ENCODE results near the gene CENPO. TPM values are rescaled to one million over a fixed set of nuclear protein-coding genes. Genes with fewer than 3 reads are reported as not detected.

The CENPO gene
- total RNA-seq, 4 donors from 2014 or later: 4.2 to 8.9 (median 6.3) TPM

DNA sequence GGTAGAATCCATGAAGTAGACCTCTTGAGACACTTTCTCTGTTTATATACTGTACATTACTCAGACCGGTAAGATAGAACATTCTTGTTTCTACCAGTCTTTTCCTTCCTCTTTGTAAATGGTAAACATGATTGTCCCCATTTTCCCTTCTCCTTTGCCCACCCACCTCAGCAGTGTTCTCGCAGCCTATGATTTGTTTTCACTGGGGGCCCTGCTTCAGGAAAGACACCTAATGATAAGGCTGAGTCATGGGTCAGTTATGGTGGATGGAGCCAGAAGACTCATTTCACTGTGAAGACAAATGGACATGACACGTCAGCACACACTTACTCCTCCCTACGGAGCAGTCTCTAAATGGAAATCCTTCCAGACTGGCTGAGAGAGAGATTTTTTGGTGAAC, 23.7 kb downstream of the CENPO start:
- Histone ChIP-seq H3K27me3 (no peaks in the 10 kb centered on the region), H3K4me1 (no peaks in the 10 kb centered on the region), H3K36me3 (peaks cover 0 to 9% of the 10 kb centered on the region in 2 donors), H3K9me3 (no peaks in the 10 kb centered on the region), H3K4me3 (replicated peaks in 1 of 3) (no peak overlapping the region), H3K27ac (no peak overlapping the region)
- DNase-seq: no peak
- intact Hi-C loops (cut with DNase I): no loop called here
- WGBS, 2 donors: 85 to 88% methylated on average over 4 of the region's 4 CpGs
- TF ChIP-seq POLR2A (IDR thresholded peaks at IDR 0.05) (no peak), CTCF (IDR thresholded peaks at IDR 0.05) (no peak)

- H3K9me3 ChIP-seq: no peaks in the 10 kb centered on the region
- H3K36me3 ChIP-seq: peaks cover 0 to 9% of the 10 kb centered on the region in 2 donors
- no peak for TF ChIP-seq POLR2A (IDR thresholded peaks at IDR 0.05)
- TF ChIP-seq CTCF (IDR thresholded peaks at IDR 0.05): no peak
- no peaks in the 10 kb centered on the region for H3K4me1 ChIP-seq
- 79 to 81% methylated on average over 9 of the region's 9 CpGs for WGBS, 2 donors
- no peak overlapping the region for H3K4me3 ChIP-seq (replicated peaks in 1 of 3)
- no peak overlapping the region for H3K27ac ChIP-seq
- H3K27me3 ChIP-seq: no peaks in the 10 kb centered on the region
- intact Hi-C loops (cut with DNase I): no loop called here
- no peak for DNase-seq
Measured at GRCh38 chr2:24818721-24819167, 25.5 kb downstream of the CENPO start.

- Histone ChIP-seq H3K4me1 (no peaks in the 10 kb centered on the region), H3K36me3 (peaks cover 0 to 9% of the 10 kb centered on the region in 2 donors), H3K9me3 (no peaks in the 10 kb centered on the region), H3K27ac (no peak overlapping the region), H3K4me3 (replicated peaks in 1 of 3) (no peak overlapping the region), H3K27me3 (no peaks in the 10 kb centered on the region)
- 89 to 90% methylated on average over 19 to 21 of the region's 21 CpGs for WGBS, 2 donors
- TF ChIP-seq POLR2A (IDR thresholded peaks at IDR 0.05) (no peak), CTCF (IDR thresholded peaks at IDR 0.05) (no peak)
- intact Hi-C loops (cut with DNase I): no loop called here
- DNase-seq: no peak
Measured at GRCh38 chr2:24819442-24820174, 26.4 kb downstream of the CENPO start.

GRCh38 chr2:24820175-24820513, 26.9 kb downstream of the CENPO start:
- no peaks in the 10 kb centered on the region for H3K9me3 ChIP-seq
- DNase-seq: no peak
- no peaks in the 10 kb centered on the region for H3K4me1 ChIP-seq
- no peak overlapping the region for H3K27ac ChIP-seq
- peaks cover 0 to 9% of the 10 kb centered on the region in 2 donors for H3K36me3 ChIP-seq
- H3K4me3 ChIP-seq (replicated peaks in 1 of 3): no peak overlapping the region
- H3K27me3 ChIP-seq: no peaks in the 10 kb centered on the region
- WGBS, 2 donors: 85 to 93% methylated on average over 7 of the region's 7 CpGs
- intact Hi-C loops (cut with DNase I): no loop called here
- no peak for TF ChIP-seq CTCF (IDR thresholded peaks at IDR 0.05)
- TF ChIP-seq POLR2A (IDR thresholded peaks at IDR 0.05): no peak

GRCh38 chr2:24820598-24821432, 27.6 kb downstream of the CENPO start:
- WGBS, 2 donors: 92 to 95% methylated on average over 15 of the region's 17 CpGs
- Histone ChIP-seq H3K27ac (no peak overlapping the region), H3K27me3 (no peaks in the 10 kb centered on the region), H3K9me3 (no peaks in the 10 kb centered on the region), H3K36me3 (peaks cover 0 to 9% of the 10 kb centered on the region in 2 donors), H3K4me3 (replicated peaks in 1 of 3) (no peak overlapping the region), H3K4me1 (peaks cover 2% of the 10 kb centered on the region in 2 donors)
- TF ChIP-seq CTCF (IDR thresholded peaks at IDR 0.05) (no peak), POLR2A (IDR thresholded peaks at IDR 0.05) (no peak)
- no peak for DNase-seq
- intact Hi-C loops (cut with DNase I): no loop called here

All from thyroid gland (tissue), 4 donors.